Vagina (tissue), 2 donors: ENCODE data around the gene GALNT5.

Experiments used
- CTCF ChIP-seq, 3 experiments: fragments of 450-650 bp in 2 of 3; fragments of 200-600 bp in 1 of 3; sonication (generic) in 1 of 3; IDR thresholded peaks; one replicate each; pipeline ENCODE4 v1.5.1; 2017 to 2019; ENCODE audit warnings: antibody characterized with exemption in 3 of 3, mild to moderate bottlenecking in 2 of 3, moderate library complexity in 2 of 3
- POLR2A ChIP-seq, 2 donors: fragments of 450-650 bp; IDR thresholded peaks; one replicate each; pipeline ENCODE4 v1.6.1; 2017; ENCODE audit warnings: antibody characterized with exemption in 2 of 2, mild to moderate bottlenecking in 2 of 2, moderate library complexity in 2 of 2
- POLR2AphosphoS5 ChIP-seq, 2 donors: sonication (generic); formaldehyde crosslinking; IDR thresholded peaks; one replicate each; pipeline ENCODE4 v1.9.0; 2017; ENCODE audit warnings: antibody characterized with exemption in 2 of 2, mild to moderate bottlenecking in 2 of 2, low read depth in 1 of 2; ENCODE audit not compliant: insufficient read depth in 1 of 2

DNA sequence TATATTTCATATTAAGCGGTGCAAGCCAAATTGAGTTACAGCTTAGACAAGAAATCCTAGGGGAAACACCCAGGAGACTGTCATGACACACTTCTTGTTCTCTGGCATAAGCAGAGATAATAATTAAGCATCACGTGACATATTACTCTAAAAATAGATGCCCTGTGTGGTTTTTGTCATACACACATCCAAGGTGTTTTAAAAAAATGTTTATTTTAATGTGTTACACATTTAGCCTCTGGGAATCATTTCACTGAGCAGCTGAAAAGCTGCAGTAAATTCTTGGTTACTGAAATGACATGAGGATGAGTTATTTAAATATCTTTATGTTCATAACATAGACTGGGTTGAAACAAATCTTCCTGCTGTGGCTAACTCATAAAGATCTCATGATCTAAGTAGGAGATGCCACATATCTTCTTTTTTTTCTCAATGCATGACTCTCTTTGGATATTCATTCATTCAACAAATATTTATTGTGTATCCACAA lies 106.2 kb downstream of the GALNT5 start:
- TF ChIP-seq CTCF (IDR thresholded peaks at IDR 0.05): no peak
- TF ChIP-seq POLR2A (IDR thresholded peaks at IDR 0.05): no peak
- TF ChIP-seq POLR2AphosphoS5 (IDR thresholded peaks at IDR 0.05; ENCODE audit: insufficient read depth in 1 of 2, low read depth in 1 of 2): no peak
